K562 (cell line): ENCODE measurements around the gene RERE. TPM values are rescaled to one million over a fixed set of nuclear protein-coding genes. Genes with fewer than 3 reads are reported as not detected.

ENCODE experiments used
- ATAC-seq: fragments of 200-7000 bp; cut with Tn5 transposase; 3 replicates; pipeline ENCODE4 v1.9.1; 2020; ENCODE audit warnings: moderate library complexity
- BruUV-seq: library from RNA; stranded (reverse); fragments of 400-500 nt; replicated peaks from 2 replicates; lab custom pipeline; 2021; lab: Mats Ljungman, UMichigan
- CTCF ChIA-PET: fragments of 300-600 bp; formaldehyde crosslinking; extraction: SDS; loops from one replicate; lab custom pipeline; 2021; ENCODE audit warnings: low intra/inter-chr PET ratio; lab: Yijun Ruan, JAX
- POLR2A ChIA-PET: fragments of 300-600, 350-650 bp; sonication (Branson Sonifier 250); formaldehyde crosslinking; extraction: SDS; loops from one replicate; lab custom pipeline; 2021; ENCODE audit warnings: antibody characterized with exemption, inconsistent platforms; lab: Yijun Ruan, JAX
- DNase-seq, 4 experiments: peaks; one replicate each; pipeline versions ENCODE4 v3.0.0 to v3.0.0-alpha.2; 2011 to 2018; ENCODE audit warnings: low spot score in 3 of 4, mixed read lengths in 3 of 4; ENCODE audit errors: extremely low read depth in 1 of 4
- FAIRE-seq: peaks from 2 replicates; lab custom pipeline; 2011; peaks lifted over from hg19 to GRCh38; lab: Jason Lieb, UNC
- H2AFZ ChIP-seq: 2 replicates; pipeline ENCODE4 v1.6.0; 2011; ENCODE audit warnings: low read depth, low read length, control low read depth, inconsistent platforms
- H3K27ac ChIP-seq: fragments of 200-600 bp; 3 replicates; pipeline ENCODE4 v1.8.0; 2011; ENCODE audit warnings: low read depth, mild to moderate bottlenecking, control low read depth, inconsistent platforms, low read length, moderate library complexity, mixed read lengths; ENCODE audit errors: extremely low read depth
- H3K27me3 ChIP-seq, 2 experiments: fragments of 300-600 bp in 1 of 2; 2 replicates in 1 of 2; 3 replicates in 1 of 2; pipeline versions ENCODE4 v1.6.0 to v1.8.0; 2011; ENCODE audit warnings: inconsistent platforms in 2 of 2, low read length in 2 of 2, mild to moderate bottlenecking in 1 of 2, mixed read lengths in 1 of 2, moderate library complexity in 1 of 2; ENCODE audit not compliant: control insufficient read depth in 2 of 2, insufficient read depth in 2 of 2
- H3K36me3 ChIP-seq: fragments of 300-600 bp; 3 replicates; pipeline ENCODE4 v1.8.0; 2011; ENCODE audit warnings: mild to moderate bottlenecking, low read length, inconsistent platforms; ENCODE audit not compliant: control insufficient read depth, insufficient read depth
- H3K4me1 ChIP-seq, 2 experiments: fragments of 200-600 bp in 1 of 2; replicated peaks in 1 of 2; 2 replicates in 1 of 2; 3 replicates in 1 of 2; pipeline versions ENCODE4 v1.5.1 to v1.8.0; 2011; ENCODE audit warnings: inconsistent platforms in 2 of 2, low read length in 2 of 2, mild to moderate bottlenecking in 1 of 2, mixed read lengths in 1 of 2, moderate library complexity in 1 of 2; ENCODE audit not compliant: control insufficient read depth in 2 of 2, insufficient read depth in 2 of 2
- H3K4me2 ChIP-seq: 2 replicates; pipeline ENCODE4 v1.6.1; 2011; ENCODE audit warnings: low read length, control low read depth, inconsistent platforms, mixed read lengths; ENCODE audit not compliant: insufficient read depth
- H3K4me3 ChIP-seq: fragments of 200-600 bp; sonication (generic), shearing (Covaris generic); 2 replicates; pipeline ENCODE4 v1.5.1; 2016; ENCODE audit warnings: control low read depth, inconsistent platforms
- H3K79me2 ChIP-seq: fragments of 200-600 bp; 3 replicates; pipeline ENCODE4 v1.8.0; 2011; ENCODE audit warnings: low read length, inconsistent platforms; ENCODE audit not compliant: control insufficient read depth, insufficient read depth
- H3K9ac ChIP-seq, 2 experiments: 2 replicates each; pipeline versions ENCODE4 v1.6.0 to v1.6.1; 2011; ENCODE audit warnings: low read depth in 2 of 2, low read length in 2 of 2, control low read depth in 1 of 2, inconsistent platforms in 1 of 2, mild to moderate bottlenecking in 1 of 2, mixed read lengths in 1 of 2; ENCODE audit not compliant: insufficient read depth in 1 of 2
- H3K9me1 ChIP-seq: one replicate; pipeline ENCODE4 v1.6.0; 2011; ENCODE audit warnings: inconsistent platforms, mild to moderate bottlenecking, low read length, moderate library complexity; ENCODE audit not compliant: control insufficient read depth, insufficient read depth
- H3K9me3 ChIP-seq: replicated peaks from 2 replicates; pipeline ENCODE4 v1.5.1; 2011; ENCODE audit warnings: low read depth, low read length, inconsistent platforms; ENCODE audit not compliant: control insufficient read depth, insufficient read depth
- H4K20me1 ChIP-seq: replicated peaks from 2 replicates; pipeline ENCODE4 v1.6.1; 2011; ENCODE audit warnings: low read length, inconsistent platforms, mixed read lengths; ENCODE audit not compliant: control insufficient read depth, insufficient read depth
- KLF6 ChIP-seq: fragments of 250-450 bp; sonication (Bioruptor Pico); IDR thresholded peaks from 2 replicates; pipeline ENCODE4 v1.4.0; 2020; ENCODE audit warnings: mild to moderate bottlenecking, moderate library complexity, borderline replicate concordance
- MCM3 ChIP-seq: fragments of 450-650 bp; IDR thresholded peaks from 2 replicates; pipeline ENCODE4 v1.6.1; 2016
- NBN ChIP-seq: fragments of 450-650 bp; IDR thresholded peaks from 2 replicates; pipeline ENCODE4 v1.6.1; 2016; ENCODE audit warnings: low read depth, mild to moderate bottlenecking
- NONO ChIP-seq, 2 experiments: fragments of 200-400 bp in 1 of 2; fragments of 450-650 bp in 1 of 2; formaldehyde crosslinking in 1 of 2; IDR thresholded peaks; 2 replicates each; pipeline ENCODE4 v1.6.1; 2017; ENCODE audit warnings: low read depth in 2 of 2, mild to moderate bottlenecking in 2 of 2, moderate library complexity in 2 of 2, low read length in 1 of 2
- ZNF354B ChIP-seq: fragments of 250-450 bp; sonication (Bioruptor Pico); IDR thresholded peaks from 2 replicates; pipeline ENCODE4 v1.4.0; 2020
- ZNF695 ChIP-seq: fragments of 450-650 bp; formaldehyde crosslinking; IDR thresholded peaks from 2 replicates; pipeline ENCODE4 v1.4.0; 2020; ENCODE audit warnings: mild to moderate bottlenecking, moderate library complexity
- WGBS: fragments of 100-300 bp; shearing (Covaris generic); methylation state at CpG from one replicate; pipeline ENCODE4 v1.1.6; 2016; ENCODE audit warnings: low coverage, mixed read lengths; ENCODE audit not compliant: insufficient coverage; ENCODE audit errors: missing lambda C conversion rate; 5-methylcytosine and 5-hydroxymethylcytosine counted together
- in situ Hi-C: fragments of 300-500 bp; cut with MboI; formaldehyde crosslinking; loops from 4 replicates; pipeline ENCODE4 v1.15.0; 2018; ENCODE audit warnings: inconsistent platforms, mixed read lengths
- intact Hi-C: fragments of 100-400 bp; cut with micrococcal nuclease; formaldehyde crosslinking; loops from 2 replicates; pipeline ENCODE4 v1.14.2; 2022
- polyA plus RNA-seq, 8 experiments: library from polyadenylated mRNA; depleted of rRNA in 4 of 8; stranded (reverse) in 5 of 8; unstranded in 3 of 8; fragments of >200 nt; fragmentation: Nextera tagmentation in 2 of 8; fragmentation: Illumina TruSeq in 1 of 8; extraction: Ambion mirVana in 2 of 8; extraction: Trizol in 1 of 8; gene quantifications; 2 replicates each; pipeline versions ENCODE4 v1.2.1 to v1.2.3, GENCODE V29; 2011 to 2014; ENCODE audit warnings: inconsistent platforms in 1 of 8, missing spikeins in 1 of 8
- total RNA-seq, 7 experiments: library from RNA; depleted of rRNA in 6 of 7; stranded (reverse); fragments of >200 nt in 6 of 7; fragmentation: Illumina TruSeq in 2 of 7; extraction: Trizol in 2 of 7; gene quantifications; 2 replicates each; pipeline versions ENCODE4 v1.2.1 to v1.2.3, GENCODE V29; 2011 to 2021; ENCODE audit warnings: low replicate concordance in 1 of 7
- TF ChIP-seq, protein P1 (sequence below), 2 experiments: fragments of 450-650 bp in 1 of 2; sonication (generic) in 1 of 2; formaldehyde crosslinking; conservative IDR thresholded peaks; 2 replicates each; pipeline versions ENCODE4 v1.4.0 to v1.8.1; 2020 to 2022; ENCODE audit warnings: mild to moderate bottlenecking in 1 of 2, missing genetic modification reagents in 1 of 2
- TF ChIP-seq, protein P2 (sequence below): IDR thresholded peaks from 2 replicates; pipeline ENCODE4 v1.6.1; 2014; ENCODE audit warnings: antibody characterized with exemption
- TF ChIP-seq, protein P3 (sequence below): fragments of 200-800 bp; sonication (Bioruptor generic); IDR thresholded peaks from 2 replicates; pipeline ENCODE4 v1.6.1; 2017; ENCODE audit warnings: missing genetic modification characterization, missing compliant biosample characterization
- TF ChIP-seq, protein P4 (sequence below): fragments of 450-650 bp; formaldehyde crosslinking; IDR thresholded peaks from 2 replicates; pipeline ENCODE4 v1.4.0; 2022; ENCODE audit warnings: mild to moderate bottlenecking, moderate library complexity

Gene RERE
- total and polyA plus RNA-seq, 9 of the 15 experiments (the other 6 are each of a cell fraction or from before 2014, with no cell fraction given), result 3.0 to 51.5 (median 13.4) TPM

DNA sequence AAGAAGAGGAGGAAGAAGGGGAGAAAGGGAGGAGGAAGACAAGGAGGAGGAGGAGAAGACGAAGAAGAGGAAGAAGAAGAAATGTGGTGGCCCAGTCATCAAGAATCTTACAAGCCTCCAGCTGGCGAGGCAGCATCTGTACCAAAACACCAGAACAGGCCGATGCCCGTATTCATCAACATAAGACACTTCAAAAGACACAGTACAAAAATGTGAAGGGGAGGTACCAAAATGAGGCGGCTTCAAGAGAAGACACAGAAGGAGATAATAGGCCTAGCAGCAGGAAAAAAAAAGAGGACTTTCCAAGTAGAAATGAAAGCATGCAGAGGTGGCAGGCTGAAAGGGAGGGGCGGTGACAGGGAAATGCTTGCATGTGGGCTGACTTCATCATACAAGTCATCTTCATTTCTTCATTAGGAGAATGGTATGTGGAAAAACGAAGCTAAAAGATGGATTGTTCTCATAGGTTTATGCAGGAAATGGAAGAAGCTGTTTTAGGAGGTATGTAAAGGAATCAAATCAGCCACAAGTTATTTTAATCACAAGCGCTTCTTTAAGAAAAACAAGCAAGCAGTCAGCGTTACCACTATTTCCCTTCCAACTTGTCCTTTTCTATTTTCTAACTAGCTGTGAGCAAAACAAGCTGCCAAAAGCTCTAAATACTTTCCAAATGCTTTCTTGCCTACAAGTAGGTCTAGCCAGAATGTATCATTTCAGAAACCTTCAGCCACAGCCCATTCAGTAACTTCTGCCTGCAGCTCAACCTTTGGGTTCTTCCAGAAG is 307.2 kb downstream of the RERE start:
- Histone ChIP-seq H3K4me3 (no peak overlapping the region), H3K9me1 (no peaks in the 10 kb centered on the region), H3K9me3 (no peaks in the 10 kb centered on the region), H3K79me2 (no peaks in the 10 kb centered on the region), H3K36me3 (peaks cover 11% of the 10 kb centered on the region), H3K9ac (no peak overlapping the region), H4K20me1 (no peaks in the 10 kb centered on the region), H3K4me1 (no peaks in the 10 kb centered on the region), H3K4me2 (no peak overlapping the region), H2AFZ (no peak overlapping the region), H3K27ac (no peak overlapping the region), H3K27me3 (no peaks in the 10 kb centered on the region)
- in situ Hi-C loops, result no loop called here
- POLR2A ChIA-PET, result interaction anchor here (0.8 to 2.0 kb wide), 3 partner anchors 10 to 28 kb away, joined by 3 to 9 read pairs (median 3); no protein-coding TSS in a partner anchor
- DNase-seq, result no peak
- no peak for FAIRE-seq
- ATAC-seq, result no peak
- intact Hi-C loops, result no loop called here
- no TSS peak for BruUV-seq
- CTCF ChIA-PET, result interaction anchor here (0.6 kb wide), 1 partner anchor 16 kb away, joined by 3 read pairs; no protein-coding TSS in a partner anchor
- TF ChIP-seq MCM3 (no peak), KLF6 (CRISPR knock-in tag) (no peak)
- TF ChIP-seq, all 486 proteins: peak for 0
- WGBS, result 82% methylated on average over 9 of the region's 9 CpGs

DNA sequence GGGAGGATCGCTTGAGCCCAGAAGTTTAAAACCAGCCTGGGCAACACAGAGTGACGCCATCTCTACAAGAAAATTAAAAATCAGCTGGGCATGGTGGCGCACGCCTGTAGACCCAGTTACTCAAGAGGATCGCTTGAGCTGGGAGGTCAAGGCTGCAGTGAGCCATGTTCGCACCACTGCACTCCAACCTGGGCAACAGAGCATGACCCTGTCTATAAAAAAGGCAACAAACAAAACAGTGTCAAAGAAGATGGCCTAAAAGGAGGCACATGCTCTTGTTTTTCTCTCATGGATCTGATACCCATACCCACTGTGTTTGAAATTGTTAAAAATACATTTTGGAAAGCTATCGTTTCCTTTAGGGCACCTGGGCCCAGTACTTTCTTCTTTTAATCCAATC is 307.9 kb downstream of the RERE start:
- Histone ChIP-seq H3K4me1 (no peaks in the 10 kb centered on the region), H3K4me3 (no peak overlapping the region), H3K79me2 (no peaks in the 10 kb centered on the region), H4K20me1 (no peaks in the 10 kb centered on the region), H3K9me1 (no peaks in the 10 kb centered on the region), H3K9me3 (no peaks in the 10 kb centered on the region), H3K27ac (no peak overlapping the region), H3K9ac (no peak overlapping the region), H3K4me2 (no peak overlapping the region), H3K36me3 (peaks cover 11% of the 10 kb centered on the region), H2AFZ (no peak overlapping the region), H3K27me3 (no peaks in the 10 kb centered on the region)
- WGBS, result 90% methylated on average over 7 of the region's 7 CpGs
- ATAC-seq (no peak), DNase-seq (no peak), FAIRE-seq (no peak)
- intact Hi-C loops, result no loop called here
- ChIA-PET CTCF (no interaction called here), POLR2A (interaction anchor here (2.0 kb wide), 1 partner anchor 17 kb away, joined by 9 read pairs; no protein-coding TSS in a partner anchor)
- no TSS peak for BruUV-seq
- in situ Hi-C loops, result no loop called here
- TF ChIP-seq, protein P1, sequence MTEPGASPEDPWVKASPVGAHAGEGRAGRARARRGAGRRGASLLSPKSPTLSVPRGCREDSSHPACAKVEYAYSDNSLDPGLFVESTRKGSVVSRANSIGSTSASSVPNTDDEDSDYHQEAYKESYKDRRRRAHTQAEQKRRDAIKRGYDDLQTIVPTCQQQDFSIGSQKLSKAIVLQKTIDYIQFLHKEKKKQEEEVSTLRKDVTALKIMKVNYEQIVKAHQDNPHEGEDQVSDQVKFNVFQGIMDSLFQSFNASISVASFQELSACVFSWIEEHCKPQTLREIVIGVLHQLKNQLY (CRISPR knock-in tag; conservative IDR thresholded peaks at IDR 0.05), result no peak
- TF ChIP-seq NBN (no peak), ZNF354B (CRISPR knock-in tag) (no peak), ZNF695 (CRISPR knock-in tag) (no peak), NONO (IDR thresholded peaks at IDR 0.05; ENCODE audit: low read depth in 2 of 2, low read length in 1 of 2) (no peak)
- TF ChIP-seq, protein P2, sequence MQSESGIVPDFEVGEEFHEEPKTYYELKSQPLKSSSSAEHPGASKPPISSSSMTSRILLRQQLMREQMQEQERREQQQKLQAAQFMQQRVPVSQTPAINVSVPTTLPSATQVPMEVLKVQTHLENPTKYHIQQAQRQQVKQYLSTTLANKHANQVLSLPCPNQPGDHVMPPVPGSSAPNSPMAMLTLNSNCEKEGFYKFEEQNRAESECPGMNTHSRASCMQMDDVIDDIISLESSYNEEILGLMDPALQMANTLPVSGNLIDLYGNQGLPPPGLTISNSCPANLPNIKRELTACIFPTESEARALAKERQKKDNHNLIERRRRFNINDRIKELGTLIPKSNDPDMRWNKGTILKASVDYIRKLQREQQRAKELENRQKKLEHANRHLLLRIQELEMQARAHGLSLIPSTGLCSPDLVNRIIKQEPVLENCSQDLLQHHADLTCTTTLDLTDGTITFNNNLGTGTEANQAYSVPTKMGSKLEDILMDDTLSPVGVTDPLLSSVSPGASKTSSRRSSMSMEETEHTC, result no peak
- TF ChIP-seq, protein P3, sequence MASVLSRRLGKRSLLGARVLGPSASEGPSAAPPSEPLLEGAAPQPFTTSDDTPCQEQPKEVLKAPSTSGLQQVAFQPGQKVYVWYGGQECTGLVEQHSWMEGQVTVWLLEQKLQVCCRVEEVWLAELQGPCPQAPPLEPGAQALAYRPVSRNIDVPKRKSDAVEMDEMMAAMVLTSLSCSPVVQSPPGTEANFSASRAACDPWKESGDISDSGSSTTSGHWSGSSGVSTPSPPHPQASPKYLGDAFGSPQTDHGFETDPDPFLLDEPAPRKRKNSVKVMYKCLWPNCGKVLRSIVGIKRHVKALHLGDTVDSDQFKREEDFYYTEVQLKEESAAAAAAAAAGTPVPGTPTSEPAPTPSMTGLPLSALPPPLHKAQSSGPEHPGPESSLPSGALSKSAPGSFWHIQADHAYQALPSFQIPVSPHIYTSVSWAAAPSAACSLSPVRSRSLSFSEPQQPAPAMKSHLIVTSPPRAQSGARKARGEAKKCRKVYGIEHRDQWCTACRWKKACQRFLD, result no peak
- TF ChIP-seq, protein P4, sequence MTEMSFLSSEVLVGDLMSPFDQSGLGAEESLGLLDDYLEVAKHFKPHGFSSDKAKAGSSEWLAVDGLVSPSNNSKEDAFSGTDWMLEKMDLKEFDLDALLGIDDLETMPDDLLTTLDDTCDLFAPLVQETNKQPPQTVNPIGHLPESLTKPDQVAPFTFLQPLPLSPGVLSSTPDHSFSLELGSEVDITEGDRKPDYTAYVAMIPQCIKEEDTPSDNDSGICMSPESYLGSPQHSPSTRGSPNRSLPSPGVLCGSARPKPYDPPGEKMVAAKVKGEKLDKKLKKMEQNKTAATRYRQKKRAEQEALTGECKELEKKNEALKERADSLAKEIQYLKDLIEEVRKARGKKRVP (CRISPR knock-in tag), result no peak
